Peyer's patch (tissue), 4 donors: ENCODE measurements around the gene LIF. TPM values are rescaled to one million over a fixed set of nuclear protein-coding genes. Genes with fewer than 3 reads are reported as not detected.

Experiments used
- DNase-seq, 3 donors: peaks; one replicate each; pipeline ENCODE4 v3.0.0-alpha.2; 2017 to 2019
- H3K27ac ChIP-seq, 4 donors: fragments of 200-600 bp; sonication (generic); one replicate each; pipeline ENCODE4 v1.5.1; 2016 to 2019
- H3K27me3 ChIP-seq, 2 donors: fragments of 200-600 bp; sonication (generic); one replicate each; pipeline ENCODE4 v1.5.1; 2019
- H3K36me3 ChIP-seq, 3 donors: fragments of 200-600 bp; sonication (generic); one replicate each; pipeline ENCODE4 v1.5.1; 2016 to 2019
- H3K4me1 ChIP-seq, 4 donors: fragments of 200-600 bp; sonication (generic); one replicate each; pipeline ENCODE4 v1.5.1; 2016 to 2019
- H3K4me3 ChIP-seq, 4 donors: fragments of 200-600 bp; sonication (generic); 1 replicate in 3 of 4; 2 replicates in 1 of 4; pipeline ENCODE4 v1.5.1; 2016 to 2019; ENCODE audit warnings: mild to moderate bottlenecking in 1 of 4
- H3K9me3 ChIP-seq, 4 donors: fragments of 200-600 bp; sonication (generic); one replicate each; pipeline ENCODE4 v1.5.1; 2016 to 2019; ENCODE audit warnings: mild to moderate bottlenecking in 1 of 4
- POLR2A ChIP-seq, 2 donors: fragments of 450-650 bp; IDR thresholded peaks; one replicate each; pipeline ENCODE4 v1.5.1; 2017; ENCODE audit warnings: antibody characterized with exemption in 2 of 2, mild to moderate bottlenecking in 2 of 2, moderate library complexity in 2 of 2
- total RNA-seq, 4 donors: library from RNA; depleted of rRNA; stranded (reverse); fragments of >200 nt; gene quantifications; one replicate each; pipeline ENCODE4 v1.1.0, GENCODE V29; 2016
- TF ChIP-seq, protein P1 (sequence below), 6 experiments: fragments of 450-650 bp in 4 of 6; fragments of 200-600 bp in 2 of 6; sonication (generic) in 1 of 6; IDR thresholded peaks; one replicate each; pipeline ENCODE4 v1.5.1; 2017 to 2019; ENCODE audit warnings: antibody characterized with exemption in 6 of 6, mild to moderate bottlenecking in 3 of 6, moderate library complexity in 1 of 6

The LIF gene
- total RNA-seq, 4 donors from 2014 or later, result 7.4 to 19.3 (median 10.6) TPM

DNA sequence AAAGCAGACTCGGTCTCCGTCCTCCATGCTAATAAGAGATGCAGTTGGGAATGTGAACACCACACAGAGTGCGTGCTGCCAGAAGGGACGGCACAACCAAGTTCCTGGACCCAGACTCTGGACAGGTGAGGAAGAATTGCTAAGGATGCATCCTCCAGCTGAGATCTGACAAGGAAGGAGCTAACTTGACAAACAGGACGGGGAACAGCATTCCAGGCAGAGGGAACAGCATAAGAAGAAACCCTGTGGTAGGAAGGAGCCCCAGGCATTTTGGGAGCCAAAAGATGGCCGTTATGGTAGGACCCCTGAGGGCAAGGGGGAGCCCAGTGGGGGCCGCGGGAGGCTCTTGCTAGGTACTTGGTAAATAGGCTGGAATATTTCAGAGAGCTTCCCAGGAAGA, 14.1 kb upstream of the LIF start:
- Histone ChIP-seq H3K27me3 (no peaks in the 10 kb centered on the region), H3K36me3 (no peaks in the 10 kb centered on the region), H3K9me3 (no peaks in the 10 kb centered on the region), H3K4me3 (no peak overlapping the region), H3K27ac (no peak overlapping the region), H3K4me1 (peaks cover 0 to 17% (median 7%) of the 10 kb centered on the region in 4 donors)
- TF ChIP-seq POLR2A (IDR thresholded peaks at IDR 0.05), result no peak
- TF ChIP-seq, protein P1, sequence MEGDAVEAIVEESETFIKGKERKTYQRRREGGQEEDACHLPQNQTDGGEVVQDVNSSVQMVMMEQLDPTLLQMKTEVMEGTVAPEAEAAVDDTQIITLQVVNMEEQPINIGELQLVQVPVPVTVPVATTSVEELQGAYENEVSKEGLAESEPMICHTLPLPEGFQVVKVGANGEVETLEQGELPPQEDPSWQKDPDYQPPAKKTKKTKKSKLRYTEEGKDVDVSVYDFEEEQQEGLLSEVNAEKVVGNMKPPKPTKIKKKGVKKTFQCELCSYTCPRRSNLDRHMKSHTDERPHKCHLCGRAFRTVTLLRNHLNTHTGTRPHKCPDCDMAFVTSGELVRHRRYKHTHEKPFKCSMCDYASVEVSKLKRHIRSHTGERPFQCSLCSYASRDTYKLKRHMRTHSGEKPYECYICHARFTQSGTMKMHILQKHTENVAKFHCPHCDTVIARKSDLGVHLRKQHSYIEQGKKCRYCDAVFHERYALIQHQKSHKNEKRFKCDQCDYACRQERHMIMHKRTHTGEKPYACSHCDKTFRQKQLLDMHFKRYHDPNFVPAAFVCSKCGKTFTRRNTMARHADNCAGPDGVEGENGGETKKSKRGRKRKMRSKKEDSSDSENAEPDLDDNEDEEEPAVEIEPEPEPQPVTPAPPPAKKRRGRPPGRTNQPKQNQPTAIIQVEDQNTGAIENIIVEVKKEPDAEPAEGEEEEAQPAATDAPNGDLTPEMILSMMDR (IDR thresholded peaks at IDR 0.05), result no peak
- no peak for DNase-seq

DNA sequence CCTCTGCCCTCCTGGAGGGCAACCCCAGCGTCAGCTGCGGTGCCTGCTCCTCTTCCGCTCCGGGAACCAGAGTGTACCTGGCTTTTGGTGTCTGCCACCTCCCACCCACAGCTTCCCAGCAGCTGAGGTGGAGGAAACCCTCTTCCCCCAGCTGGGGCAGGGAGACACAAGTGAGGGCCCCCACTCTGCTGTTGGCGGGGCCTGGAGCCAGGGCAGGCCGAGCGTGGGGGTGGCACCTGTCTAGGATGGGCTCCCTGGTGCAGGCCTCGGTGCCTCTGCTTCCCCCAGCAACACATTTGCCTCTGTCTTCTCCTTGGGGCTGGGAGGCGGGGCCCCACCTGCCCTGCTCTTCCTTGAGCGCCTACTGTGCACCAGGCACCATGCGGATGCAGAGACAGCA, 13.7 kb upstream of the LIF start:
- TF ChIP-seq POLR2A (IDR thresholded peaks at IDR 0.05), result no peak
- TF ChIP-seq, protein P1 (IDR thresholded peaks at IDR 0.05), result no peak

DNA sequence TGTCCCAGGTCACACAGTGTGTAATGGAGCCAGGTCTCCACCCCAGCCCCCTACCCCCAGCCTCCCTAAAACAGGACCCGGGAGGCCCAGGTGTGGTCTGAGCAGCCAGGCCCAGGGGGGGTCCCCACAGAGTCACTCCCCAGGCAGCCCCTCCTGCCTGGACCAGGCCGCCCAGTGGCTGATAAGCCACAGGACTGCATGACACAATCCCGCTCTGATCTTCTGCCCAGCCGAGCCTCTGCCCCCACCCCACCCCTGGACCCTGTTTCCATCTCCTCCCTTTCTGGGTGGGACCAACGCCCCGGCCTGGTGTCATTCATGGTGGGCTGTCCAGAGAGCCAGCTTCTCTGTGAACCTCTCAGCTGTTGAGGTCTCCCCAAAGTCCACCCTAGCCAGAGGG, 7.8 kb upstream of the LIF start:
- TF ChIP-seq, protein P1 (IDR thresholded peaks at IDR 0.05), result no peak
- TF ChIP-seq POLR2A (IDR thresholded peaks at IDR 0.05), result no peak
- Histone ChIP-seq H3K36me3 (no peaks in the 10 kb centered on the region), H3K27me3 (no peaks in the 10 kb centered on the region), H3K4me3 (no peak overlapping the region), H3K4me1 (peaks cover 4 to 54% (median 4%) of the 10 kb centered on the region in 4 donors), H3K27ac (peak overlapping the region in 3 of 4 donors; percentile 51 to 85 (median 76)), H3K9me3 (no peaks in the 10 kb centered on the region)
- no peak for DNase-seq

More for the DNA sequence above, 13.7 kb upstream of the LIF start:
- H3K36me3 ChIP-seq, result no peaks in the 10 kb centered on the region
- no peak for DNase-seq
- H3K9me3 ChIP-seq, result no peaks in the 10 kb centered on the region
- peaks cover 0 to 17% (median 6%) of the 10 kb centered on the region in 4 donors for H3K4me1 ChIP-seq
- H3K27me3 ChIP-seq, result no peaks in the 10 kb centered on the region
- H3K27ac ChIP-seq, result no peak overlapping the region
- H3K4me3 ChIP-seq, result no peak overlapping the region

DNA sequence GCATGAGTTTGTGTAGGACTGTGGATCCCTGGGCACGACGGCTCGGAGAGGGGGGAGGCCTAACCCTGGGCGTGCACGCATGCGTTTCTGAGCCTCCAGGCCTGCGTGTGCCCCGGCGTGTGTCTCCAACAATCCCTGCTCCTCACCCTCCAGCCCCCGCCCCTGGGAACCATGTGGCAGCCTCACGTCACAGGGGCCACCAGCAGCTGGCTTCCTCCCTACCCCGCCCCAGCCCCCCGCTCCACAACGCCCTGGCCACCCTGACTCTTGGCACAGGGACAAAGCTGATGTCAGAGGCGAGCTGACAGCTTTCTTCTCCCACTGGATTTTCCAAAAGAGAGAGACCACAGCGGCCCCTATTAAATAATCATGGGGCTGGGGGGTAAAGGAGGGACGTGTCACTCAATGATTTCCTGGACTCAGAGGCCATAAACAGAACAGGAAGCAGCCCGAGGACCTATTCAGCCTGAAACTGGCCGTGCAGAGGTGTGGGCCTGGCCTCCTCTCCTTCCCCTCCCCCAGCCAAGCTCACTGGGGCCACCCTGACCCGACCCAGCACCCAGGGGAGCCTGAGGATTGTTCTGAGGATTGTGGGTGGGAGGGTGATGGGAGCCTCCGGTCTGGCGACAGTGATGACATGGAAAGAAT, 6.8 kb upstream of the LIF start:
- no peaks in the 10 kb centered on the region for H3K27me3 ChIP-seq
- DNase-seq, result peak in 2 of 3 donors; percentile 76 to 79
- TF ChIP-seq, protein P1 (IDR thresholded peaks at IDR 0.05), result no peak
- TF ChIP-seq POLR2A (IDR thresholded peaks at IDR 0.05), result no peak
- no peaks in the 10 kb centered on the region for H3K9me3 ChIP-seq
- H3K27ac ChIP-seq, result peak overlapping the region; percentile 38 to 85 (median 64)
- no peak overlapping the region for H3K4me3 ChIP-seq
- H3K36me3 ChIP-seq, result no peaks in the 10 kb centered on the region
- H3K4me1 ChIP-seq, result peaks cover 4 to 59% (median 4%) of the 10 kb centered on the region in 4 donors

DNA sequence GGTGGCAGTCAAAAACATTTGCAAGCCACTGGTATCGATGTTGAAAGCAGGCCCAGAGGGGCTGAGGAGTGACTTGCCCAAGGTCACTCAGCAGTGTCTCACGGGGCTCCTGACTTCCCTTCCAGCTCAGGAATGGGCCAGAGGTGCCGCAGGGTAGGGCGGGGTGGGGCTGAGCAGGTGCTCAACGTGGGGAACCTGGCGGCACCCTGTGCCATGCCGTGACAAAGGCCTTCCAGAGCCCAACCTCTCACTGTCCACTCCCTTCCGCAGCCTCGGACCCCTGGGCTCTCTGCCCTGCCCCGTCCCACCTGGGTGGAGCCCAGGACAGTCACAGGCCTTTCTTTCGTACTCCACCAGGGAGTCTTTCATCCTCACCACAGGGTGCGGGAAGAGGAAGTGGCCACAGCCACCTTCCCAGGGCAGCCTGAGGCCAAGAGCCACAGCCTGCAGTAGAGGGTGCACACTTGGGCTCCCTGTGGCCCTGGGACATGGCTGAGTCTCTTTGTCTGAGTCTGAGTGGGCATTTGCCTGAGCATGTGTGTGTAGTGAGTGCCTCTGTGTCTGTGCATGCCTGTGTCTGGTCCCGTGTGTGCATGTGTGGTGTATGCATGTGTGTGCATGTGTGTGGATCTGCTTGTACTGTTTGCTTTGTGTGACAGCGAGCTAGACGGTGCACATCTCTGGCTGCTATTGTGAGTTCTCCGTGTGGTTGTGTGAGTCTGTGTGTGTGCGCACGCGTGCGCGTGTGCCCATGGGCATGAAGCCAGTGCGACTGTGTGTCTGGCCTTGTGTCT, 6.0 kb upstream of the LIF start:
- Histone ChIP-seq H3K9me3 (no peaks in the 10 kb centered on the region), H3K27me3 (no peaks in the 10 kb centered on the region), H3K27ac (peak overlapping the region; percentile 38 to 85 (median 64)), H3K4me1 (peaks cover 4 to 62% (median 5%) of the 10 kb centered on the region in 4 donors), H3K4me3 (no peak overlapping the region), H3K36me3 (no peaks in the 10 kb centered on the region)
- DNase-seq, result peak in 1 of 3 donors; percentile 75
- no peak for TF ChIP-seq POLR2A (IDR thresholded peaks at IDR 0.05)
- TF ChIP-seq, protein P1 (IDR thresholded peaks at IDR 0.05), result no peak
